Adrenal gland (tissue), 12 donors: ENCODE data around the gene ACAD9. TPM values are rescaled to one million over a fixed set of nuclear protein-coding genes. Genes with fewer than 3 reads are reported as not detected.

Experiments used
- DNase-seq, 7 donors: peaks; one replicate each; pipeline ENCODE4 v3.0.0-alpha.2; 2019 to 2020
- H3K27ac ChIP-seq, 5 donors: fragments of 200-600 bp; sonication (generic) in 4 of 5; 1 replicate in 3 of 5; 2 replicates in 2 of 5; pipeline versions ENCODE4 v1.5.1 to v1.8.0; 2016 to 2020; ENCODE audit warnings: mild to moderate bottlenecking in 1 of 5
- H3K27me3 ChIP-seq: fragments of 200-600 bp; 2 replicates; pipeline ENCODE4 v1.8.0; 2021
- H3K36me3 ChIP-seq, 2 donors: fragments of 200-600 bp; replicated peaks in 1 of 2; 1 replicate in 1 of 2; 2 replicates in 1 of 2; pipeline versions ENCODE4 v1.5.1 to v1.8.0; 2018 to 2022
- H3K4me1 ChIP-seq, 2 donors: fragments of 200-600 bp; replicated peaks in 1 of 2; 1 replicate in 1 of 2; 2 replicates in 1 of 2; pipeline versions ENCODE4 v1.5.1 to v1.8.0; 2018 to 2021
- H3K4me3 ChIP-seq, 4 donors: fragments of 200-600 bp; sonication (generic) in 3 of 4; one replicate each; pipeline ENCODE4 v1.5.1; 2016 to 2018
- H3K9me3 ChIP-seq, 3 donors: fragments of 200-600 bp; sonication (generic) in 1 of 3; replicated peaks in 1 of 3; 1 replicate in 2 of 3; 2 replicates in 1 of 3; pipeline versions ENCODE4 v1.5.1 to v1.8.0; 2016 to 2021
- CTCF ChIP-seq, 6 experiments: fragments of 450-650 bp in 4 of 6; fragments of 200-600 bp in 2 of 6; sonication (generic) in 1 of 6; IDR thresholded peaks; 1 replicate in 5 of 6; 2 replicates in 1 of 6; pipeline versions ENCODE4 v1.5.1 to v1.8.0; 2016 to 2021; ENCODE audit warnings: antibody characterized with exemption in 6 of 6, mild to moderate bottlenecking in 2 of 6, moderate library complexity in 1 of 6
- POLR2A ChIP-seq, 2 donors: fragments of 450-650 bp; IDR thresholded peaks; one replicate each; pipeline ENCODE4 v1.6.1; 2017; ENCODE audit warnings: antibody characterized with exemption in 2 of 2, mild to moderate bottlenecking in 2 of 2, moderate library complexity in 1 of 2
- WGBS, 4 donors: extraction: QIAGEN DNeasy Blood & Tissue Kit in 2 of 4; methylation state at CpG; one replicate each; pipeline versions ENCODE4 v1.1.5 to v1.1.7; 2013 to 2017; 5-methylcytosine and 5-hydroxymethylcytosine counted together
- intact Hi-C, 2 donors: fragments of 100-400 bp; cut with DNase I; formaldehyde crosslinking; loops; one replicate each; pipeline versions ENCODE4 v1.14.1 to v1.15.0; 2022 to 2023
- polyA plus RNA-seq, 3 donors: library from polyadenylated mRNA; stranded (reverse); fragments of 200-250 nt in 2 of 3; fragments of 350-450 nt in 1 of 3; fragmentation: Illumina TruSeq in 1 of 3; extraction: RNeasy Lipid Tissue Mini Kit (QIAGEN cat#74804) in 1 of 3; gene quantifications; one replicate each; pipeline ENCODE4 v1.2.3, GENCODE V29; 2013 to 2014
- total RNA-seq, 9 donors: library from RNA; depleted of rRNA in 4 of 9; stranded (reverse); fragments of >200 nt in 4 of 9; fragments of 120-200 nt in 1 of 9; fragmentation: NEBNext Ultra II Directional in 1 of 9; extraction: Animal tissue kit (Norgen Biotek cat#: 25700) in 1 of 9; gene quantifications; one replicate each; pipeline versions ENCODE4 v1.1.0 to v1.2.4, GENCODE V29; 2013 to 2023
- donor health status: healthy with polysubstance abuse.
- donor health status: Bipolar disorder and iron deficiency.
- donor health status: DM: yes; HTN: yes; CAD: no.
- donor health status: DM: no; HTN: no; CAD: no.
- donor health status: DM: no; HTN: no; CAD: no.
- donor health status: DM: yes; HTN: yes; CAD: no.

Gene ACAD9
- total and polyA plus RNA-seq, 12 donors, result 39.1 to 68.0 (median 51.6) TPM

- Histone ChIP-seq H3K9me3 (no peaks in the 10 kb centered on the region), H3K4me1 (no peaks in the 10 kb centered on the region), H3K36me3 (peaks cover 0 to 99% of the 10 kb centered on the region in 2 donors), H3K4me3 (no peak overlapping the region), H3K27ac (no peak overlapping the region), H3K27me3 (no peaks in the 10 kb centered on the region)
- no peak for TF ChIP-seq CTCF (IDR thresholded peaks at IDR 0.05)
- TF ChIP-seq POLR2A (IDR thresholded peaks at IDR 0.05), result no peak
- WGBS, 4 donors, result 93 to 100% (median 95%) methylated on average over 2 to 9 of the region's 9 CpGs
- intact Hi-C loops, result no loop called here
- no peak for DNase-seq
Observed at GRCh38 chr3:128902426-128902825, 23.0 kb downstream of the ACAD9 start.

DNA sequence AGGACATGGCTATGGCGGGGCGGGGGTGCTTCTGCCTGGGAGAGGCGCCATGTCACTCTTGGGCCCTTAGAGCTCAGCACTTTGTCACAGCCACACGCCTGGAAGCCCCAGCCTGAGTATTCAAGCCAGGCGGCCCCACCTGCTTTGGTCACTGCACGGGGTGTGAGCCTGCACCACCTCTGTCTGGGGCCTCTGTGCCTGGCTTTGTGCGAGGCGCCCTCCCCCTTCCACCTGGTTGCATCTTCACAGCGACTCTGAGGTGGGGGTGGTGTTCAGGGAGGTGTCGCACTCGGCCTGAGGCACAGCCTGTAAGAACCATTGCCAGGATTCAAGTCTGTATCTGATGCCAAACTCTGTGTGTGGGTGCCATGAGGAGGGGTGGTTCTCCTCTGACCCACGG lies 24.1 kb downstream of the ACAD9 start:
- DNase-seq, result no peak
- intact Hi-C loops, result no loop called here
- TF ChIP-seq POLR2A (IDR thresholded peaks at IDR 0.05) (no peak), CTCF (IDR thresholded peaks at IDR 0.05) (no peak)
- Histone ChIP-seq H3K4me1 (no peaks in the 10 kb centered on the region), H3K27ac (no peak overlapping the region), H3K4me3 (no peak overlapping the region), H3K27me3 (no peaks in the 10 kb centered on the region), H3K36me3 (peaks cover 0 to 97% of the 10 kb centered on the region in 2 donors), H3K9me3 (no peaks in the 10 kb centered on the region)
- WGBS, 4 donors, result 80 to 94% (median 87%) methylated on average over 2 to 12 of the region's 12 CpGs

- H3K9me3 ChIP-seq, result no peaks in the 10 kb centered on the region
- H3K27ac ChIP-seq, result no peak overlapping the region
- H3K4me3 ChIP-seq, result no peak overlapping the region
- TF ChIP-seq POLR2A (IDR thresholded peaks at IDR 0.05) (no peak), CTCF (IDR thresholded peaks at IDR 0.05) (no peak)
- H3K27me3 ChIP-seq, result no peaks in the 10 kb centered on the region
- no peaks in the 10 kb centered on the region for H3K4me1 ChIP-seq
- WGBS, 4 donors, result 90 to 93% (median 92%) methylated on average over 18 to 25 of the region's 25 CpGs
- H3K36me3 ChIP-seq, result peaks cover 0 to 97% of the 10 kb centered on the region in 2 donors
- DNase-seq, result no peak
- intact Hi-C loops, result no loop called here
Observed at GRCh38 chr3:128906031-128906803, 26.8 kb downstream of the ACAD9 start.

- peaks cover 0 to 97% of the 10 kb centered on the region in 2 donors for H3K36me3 ChIP-seq
- DNase-seq, result no peak
- H3K4me1 ChIP-seq, result no peaks in the 10 kb centered on the region
Observed at GRCh38 chr3:128906804-128907525, 27.5 kb downstream of the ACAD9 start.

More at GRCh38 chr3:128906804-128907525, 27.5 kb downstream of the ACAD9 start:
- WGBS, 4 donors, result 70 to 89% (median 81%) methylated on average over 3 to 7 of the region's 7 CpGs
- Histone ChIP-seq H3K4me3 (no peak overlapping the region), H3K27me3 (no peaks in the 10 kb centered on the region), H3K9me3 (no peaks in the 10 kb centered on the region), H3K27ac (no peak overlapping the region)
- TF ChIP-seq POLR2A (IDR thresholded peaks at IDR 0.05), result no peak
- no peak for TF ChIP-seq CTCF (IDR thresholded peaks at IDR 0.05)
- intact Hi-C loops, result no loop called here
